Endothelial cell of umbilical vein (primary cell): Measurements from ENCODE around the gene DMXL2. TPM values are rescaled to one million over a fixed set of nuclear protein-coding genes. Genes with fewer than 3 reads are reported as not detected.

Experiments
- BruUV-seq: library from RNA; stranded (reverse); fragments of 400-500 nt; replicated peaks from 2 replicates; lab custom pipeline; 2021; lab: Mats Ljungman, UMichigan
- CTCF ChIA-PET: fragments of 300-600, 350-600 bp; sonication (Branson Sonifier 250); formaldehyde crosslinking; loops from one replicate; lab custom pipeline; 2021; ENCODE audit warnings: antibody characterized with exemption, inconsistent platforms; lab: Charles Lee
- POLR2A ChIA-PET: fragments of 300-600, 350-600 bp; sonication (Branson Sonifier 250); formaldehyde crosslinking; loops from one replicate; lab custom pipeline; 2021; ENCODE audit warnings: antibody characterized with exemption, inconsistent platforms; lab: Charles Lee
- DNase-seq: peaks from one replicate; pipeline ENCODE4 v3.0.0-alpha.2; 2011; ENCODE audit warnings: low read depth, low spot score
- FAIRE-seq: peaks from 2 replicates; lab custom pipeline; 2011; peaks lifted over from hg19 to GRCh38; lab: Jason Lieb, UNC
- H2AFZ ChIP-seq: 2 replicates; pipeline ENCODE4 v1.6.0; 2012; ENCODE audit warnings: low read depth, low read length, control low read depth, inconsistent platforms
- H3K27ac ChIP-seq: 2 replicates; pipeline ENCODE4 v1.5.1; 2011; ENCODE audit warnings: low read depth, mild to moderate bottlenecking, control low read depth, low read length, moderate library complexity; ENCODE audit not compliant: insufficient read depth
- H3K27me3 ChIP-seq, 2 experiments: 2 replicates each; pipeline versions ENCODE4 v1.6.0 to v1.6.1; 2011; ENCODE audit warnings: low read length in 2 of 2, mixed read lengths in 1 of 2; ENCODE audit not compliant: control insufficient read depth in 2 of 2, insufficient read depth in 2 of 2
- H3K36me3 ChIP-seq, 2 experiments: 2 replicates in 1 of 2; 3 replicates in 1 of 2; pipeline ENCODE4 v1.5.1; 2011; ENCODE audit warnings: low read length in 2 of 2, mild to moderate bottlenecking in 1 of 2, moderate library complexity in 1 of 2; ENCODE audit not compliant: control insufficient read depth in 2 of 2, insufficient read depth in 2 of 2; ENCODE audit errors: extremely low read depth in 1 of 2
- H3K4me1 ChIP-seq: 3 replicates; pipeline ENCODE4 v1.5.1; 2011; ENCODE audit warnings: mild to moderate bottlenecking, low read length; ENCODE audit not compliant: control insufficient read depth, insufficient read depth; ENCODE audit errors: extremely low read depth
- H3K4me2 ChIP-seq: 2 replicates; pipeline ENCODE4 v1.6.1; 2011; ENCODE audit warnings: low read length, control low read depth, mixed read lengths; ENCODE audit not compliant: insufficient read depth
- H3K4me3 ChIP-seq, 3 experiments: fragments of 200-600 bp in 1 of 3; sonication (generic), shearing (Covaris generic) in 1 of 3; replicated peaks in 1 of 3; 2 replicates each; pipeline ENCODE4 v1.5.1; 2011 to 2016; ENCODE audit warnings: control low read depth in 3 of 3, low read length in 3 of 3, mild to moderate bottlenecking in 2 of 3, inconsistent platforms in 1 of 3, low read depth in 1 of 3, moderate library complexity in 1 of 3; ENCODE audit not compliant: insufficient read depth in 1 of 3
- H3K79me2 ChIP-seq: 2 replicates; pipeline ENCODE4 v1.6.0; 2012; ENCODE audit warnings: low read length, inconsistent platforms; ENCODE audit not compliant: control insufficient read depth, insufficient read depth
- H3K9ac ChIP-seq: replicated peaks from 2 replicates; pipeline ENCODE3; 2011; ENCODE audit warnings: low read length, control low read depth; ENCODE audit not compliant: insufficient read depth; ENCODE audit errors: extremely low read depth
- H3K9me1 ChIP-seq: replicated peaks from 3 replicates; pipeline ENCODE4 v1.6.0; 2011; ENCODE audit warnings: mild to moderate bottlenecking, low read length; ENCODE audit not compliant: control insufficient read depth, insufficient read depth; ENCODE audit errors: extremely low read depth
- H3K9me3 ChIP-seq: replicated peaks from 2 replicates; pipeline ENCODE4 v1.5.1; 2012; ENCODE audit warnings: low read length, inconsistent platforms; ENCODE audit not compliant: control insufficient read depth, insufficient read depth
- H4K20me1 ChIP-seq: replicated peaks from 2 replicates; pipeline ENCODE3; 2011; ENCODE audit warnings: mild to moderate bottlenecking, low read length; ENCODE audit not compliant: control insufficient read depth, insufficient read depth; ENCODE audit errors: extremely low read depth
- CTCF ChIP-seq, 2 donors: IDR thresholded peaks; 1 replicate in 1 of 2; 2 replicates in 1 of 2; pipeline ENCODE4 v1.5.1; 2011; ENCODE audit warnings: low read length in 2 of 2, mild to moderate bottlenecking in 2 of 2, moderate library complexity in 2 of 2, control low read depth in 1 of 2, inconsistent platforms in 1 of 2, low read depth in 1 of 2; ENCODE audit not compliant: insufficient read depth in 1 of 2; ENCODE audit errors: extremely low read depth in 1 of 2
- EZH2 ChIP-seq: IDR thresholded peaks from 2 replicates; pipeline ENCODE4 v1.6.1; 2012; ENCODE audit warnings: borderline replicate concordance, low read depth, mild to moderate bottlenecking, moderate library complexity, low read length, inconsistent platforms; ENCODE audit not compliant: severe bottlenecking
- FOS ChIP-seq: IDR thresholded peaks from 2 replicates; pipeline ENCODE4 v1.6.1; 2011; ENCODE audit warnings: mild to moderate bottlenecking, low read length, moderate library complexity, borderline replicate concordance; ENCODE audit not compliant: insufficient read depth
- GATA2 ChIP-seq: IDR thresholded peaks from 2 replicates; pipeline ENCODE4 v1.7.0; 2011; ENCODE audit warnings: low read depth, mild to moderate bottlenecking, moderate library complexity, mixed read lengths, low read length; ENCODE audit not compliant: insufficient read length, insufficient read depth
- JUN ChIP-seq: IDR thresholded peaks from 2 replicates; pipeline ENCODE4 v1.6.1; 2011; ENCODE audit warnings: borderline replicate concordance, low read depth; ENCODE audit not compliant: insufficient read length, insufficient read depth
- MAX ChIP-seq: IDR thresholded peaks from 2 replicates; pipeline ENCODE4 v1.6.1; 2011; ENCODE audit not compliant: insufficient read depth, insufficient read length
- MYC ChIP-seq: IDR thresholded peaks from one replicate; pipeline ENCODE4 v1.6.1; 2011; ENCODE audit warnings: mild to moderate bottlenecking, low read depth, low read length
- POLR2A ChIP-seq: IDR thresholded peaks from 2 replicates; pipeline ENCODE4 v1.6.1; 2012; ENCODE audit warnings: low read depth, mild to moderate bottlenecking, control low read depth, low read length
- POLR2AphosphoS5 ChIP-seq: IDR thresholded peaks from 2 replicates; pipeline ENCODE4 v1.6.1; 2012; ENCODE audit warnings: low read depth, mild to moderate bottlenecking, control low read depth, low read length, moderate library complexity; ENCODE audit not compliant: insufficient read depth
- dilution Hi-C: fragments of 300-500 bp; cut with MboI; formaldehyde crosslinking; loops from one replicate; pipeline ENCODE4 v1.15.0; 2019; ENCODE audit warnings: low sequenced_read_pairs; ENCODE audit not compliant: extremely low pct_ligation_motif_present
- intact Hi-C: fragments of 100-400 bp; cut with micrococcal nuclease; formaldehyde crosslinking; loops from one replicate; pipeline ENCODE4 v1.10.0; 2022
- polyA plus RNA-seq, 4 experiments: library from polyadenylated mRNA; depleted of rRNA in 3 of 4; stranded (reverse) in 3 of 4; unstranded in 1 of 4; fragments of >200 nt; gene quantifications; 2 replicates each; pipeline versions ENCODE4 v1.2.1 to v1.2.3, GENCODE V29; 2011 to 2012; ENCODE audit warnings: missing spikeins in 1 of 4
- total RNA-seq: library from RNA; stranded (reverse); gene quantifications from 2 replicates; pipeline ENCODE4 v1.2.3, GENCODE V29; 2021

Gene DMXL2
- total and polyA plus RNA-seq, 2 donors (not counting 3 experiments of a cell fraction or from before 2014, with no cell fraction given), result 6.3 to 10.8 TPM

GRCh38 chr15:51558876-51559275, 63.7 kb downstream of the DMXL2 start:
- H3K4me1 ChIP-seq, result no peaks in the 10 kb centered on the region
- H3K79me2 ChIP-seq, result no peaks in the 10 kb centered on the region
- intact Hi-C loops, result no loop called here
- no peak for DNase-seq
- ChIA-PET CTCF (no interaction called here), POLR2A (interaction anchor here (1.0 kb wide), 1 partner anchor 12 kb away, joined by 4 read pairs; no protein-coding TSS in a partner anchor)
- H3K4me2 ChIP-seq, result no peak overlapping the region
- TF ChIP-seq CTCF (IDR thresholded peaks at IDR 0.05; ENCODE audit: extremely low read depth in 1 of 2, insufficient read depth in 1 of 2, low read depth in 1 of 2, low read length in 2 of 2), result no peak
- no peak for TF ChIP-seq MYC
- TF ChIP-seq MAX, result no peak
- TF ChIP-seq EZH2, result no peak
- no peak overlapping the region for H3K4me3 ChIP-seq
- no peak overlapping the region for H2AFZ ChIP-seq
- H3K36me3 ChIP-seq, result no peaks in the 10 kb centered on the region
- H3K27ac ChIP-seq, result no peak overlapping the region
- dilution Hi-C loops, result no loop called here
- no peak for FAIRE-seq
- no peak overlapping the region for H3K9ac ChIP-seq
- no peaks in the 10 kb centered on the region for H3K9me1 ChIP-seq
- H4K20me1 ChIP-seq, result no peaks in the 10 kb centered on the region
- no peaks in the 10 kb centered on the region for H3K27me3 ChIP-seq
- no TSS peak for BruUV-seq
- H3K9me3 ChIP-seq, result no peaks in the 10 kb centered on the region

DNA sequence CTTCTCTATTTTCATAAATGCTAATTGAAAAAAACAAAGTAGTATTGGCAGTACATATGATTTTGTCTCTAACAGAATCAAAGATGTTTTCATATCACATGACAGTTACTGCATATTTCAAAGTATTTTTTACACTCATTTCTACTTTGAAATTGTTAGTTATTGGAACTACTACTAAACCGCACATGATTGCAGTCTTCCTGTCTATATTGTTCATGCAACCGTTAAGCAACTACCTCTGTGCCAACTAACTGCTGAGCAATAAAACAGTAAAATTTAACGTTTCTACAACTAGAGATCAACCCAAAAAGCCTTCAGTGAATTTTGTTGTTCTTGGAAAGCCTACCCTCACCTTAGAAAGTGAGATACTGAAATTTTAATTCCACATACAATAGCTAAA, 64.2 kb downstream of the DMXL2 start:
- TF ChIP-seq CTCF (IDR thresholded peaks at IDR 0.05; ENCODE audit: extremely low read depth in 1 of 2, insufficient read depth in 1 of 2, low read depth in 1 of 2, low read length in 2 of 2) (no peak), FOS (no peak), GATA2 (no peak), MYC (no peak), MAX (no peak), POLR2AphosphoS5 (no peak), EZH2 (no peak), JUN (no peak), POLR2A (no peak)
- dilution Hi-C loops, result no loop called here
- DNase-seq (no peak), FAIRE-seq (no peak)
- Histone ChIP-seq H3K79me2 (no peaks in the 10 kb centered on the region), H3K4me1 (no peaks in the 10 kb centered on the region), H3K27ac (no peak overlapping the region), H4K20me1 (no peaks in the 10 kb centered on the region), H3K4me3 (no peak overlapping the region), H2AFZ (no peak overlapping the region), H3K36me3 (no peaks in the 10 kb centered on the region), H3K9me1 (no peaks in the 10 kb centered on the region), H3K4me2 (no peak overlapping the region), H3K9me3 (no peaks in the 10 kb centered on the region), H3K27me3 (no peaks in the 10 kb centered on the region), H3K9ac (no peak overlapping the region)
- ChIA-PET POLR2A (no interaction called here), CTCF (interaction anchor here (1.0 kb wide), 1 partner anchor 22 kb away, joined by 4 read pairs; no protein-coding TSS in a partner anchor)
- intact Hi-C loops, result no loop called here
- BruUV-seq, result no TSS peak
